Neuronal stem cell (in vitro differentiated cells): ENCODE results near the gene VDAC1. TPM values are rescaled to one million over a fixed set of nuclear protein-coding genes. Genes with fewer than 3 reads are reported as not detected.
A peak's percentile ranks its signal among the peaks of the same experiment; 100 is the strongest.

Source experiments
- DNase-seq: peaks from one replicate; pipeline ENCODE4 v3.0.0-alpha.2; 2013; ENCODE audit warnings: low spot score
- H2AFZ ChIP-seq: one replicate; pipeline ENCODE4 v1.6.1; 2013; ENCODE audit warnings: mild to moderate bottlenecking, low read length, inconsistent platforms
- H2AK5ac ChIP-seq: 2 replicates; pipeline ENCODE4 v1.6.1; 2013; ENCODE audit warnings: low read depth, mild to moderate bottlenecking, inconsistent platforms, low read length, moderate library complexity, mixed read lengths
- H2BK120ac ChIP-seq: 2 replicates; pipeline ENCODE4 v1.6.1; 2013; ENCODE audit warnings: low read depth, mild to moderate bottlenecking, inconsistent platforms, low read length, moderate library complexity, mixed read lengths
- H2BK12ac ChIP-seq: one replicate; pipeline ENCODE4 v1.6.1; 2013; ENCODE audit warnings: low read length, inconsistent platforms
- H2BK15ac ChIP-seq: 2 replicates; pipeline ENCODE4 v1.6.1; 2013; ENCODE audit warnings: mild to moderate bottlenecking, low read length, inconsistent platforms, mixed read lengths
- H2BK5ac ChIP-seq: one replicate; pipeline ENCODE4 v1.6.1; 2013; ENCODE audit warnings: inconsistent platforms, mild to moderate bottlenecking, low read length, moderate library complexity
- H3K14ac ChIP-seq: one replicate; pipeline ENCODE4 v1.6.1; 2013; ENCODE audit warnings: low read length, inconsistent platforms
- H3K18ac ChIP-seq: 2 replicates; pipeline ENCODE4 v1.6.1; 2013; ENCODE audit warnings: low read length, inconsistent platforms
- H3K23ac ChIP-seq: 2 replicates; pipeline ENCODE4 v1.6.1; 2013; ENCODE audit warnings: low read depth, mild to moderate bottlenecking, mixed read lengths, low read length, inconsistent platforms; ENCODE audit not compliant: poor library complexity
- H3K27ac ChIP-seq: replicated peaks from 3 replicates; pipeline ENCODE4 v1.5.1; 2013; ENCODE audit warnings: low read length, inconsistent platforms
- H3K27me3 ChIP-seq, 3 experiments: 2 replicates each; pipeline ENCODE4 v1.6.1; 2013; ENCODE audit warnings: low read length in 3 of 3, mild to moderate bottlenecking in 2 of 3, inconsistent platforms in 1 of 3, low read depth in 1 of 3, mixed read lengths in 1 of 3, moderate library complexity in 1 of 3; ENCODE audit not compliant: control insufficient read depth in 3 of 3, insufficient read depth in 3 of 3
- H3K36me3 ChIP-seq, 2 donors: replicated peaks in 1 of 2; 2 replicates each; pipeline ENCODE4 v1.6.1; 2013; ENCODE audit warnings: low read length in 2 of 2; ENCODE audit not compliant: control insufficient read depth in 2 of 2, insufficient read depth in 2 of 2
- H3K4ac ChIP-seq: 2 replicates; pipeline ENCODE4 v1.6.1; 2013; ENCODE audit warnings: inconsistent platforms, mild to moderate bottlenecking, low read length, moderate library complexity
- H3K4me1 ChIP-seq, 2 donors: 1 replicate in 1 of 2; 2 replicates in 1 of 2; pipeline ENCODE4 v1.6.1; 2013; ENCODE audit warnings: low read length in 2 of 2, low read depth in 1 of 2; ENCODE audit not compliant: control insufficient read depth in 2 of 2, insufficient read depth in 1 of 2
- H3K4me2 ChIP-seq: one replicate; pipeline ENCODE4 v1.6.1; 2013; ENCODE audit warnings: mild to moderate bottlenecking, low read length, inconsistent platforms; ENCODE audit not compliant: insufficient read depth, poor library complexity, severe bottlenecking
- H3K4me3 ChIP-seq, 2 donors: 2 replicates each; pipeline ENCODE4 v1.5.1; 2013; ENCODE audit warnings: low read length in 2 of 2, mild to moderate bottlenecking in 2 of 2, inconsistent platforms in 1 of 2, moderate library complexity in 1 of 2
- H3K79me1 ChIP-seq: one replicate; pipeline ENCODE4 v1.6.1; 2013; ENCODE audit warnings: low read depth, mild to moderate bottlenecking, inconsistent platforms, low read length, moderate library complexity
- H3K9ac ChIP-seq: one replicate; pipeline ENCODE4 v1.6.1; 2013; ENCODE audit warnings: mild to moderate bottlenecking, low read depth, low read length, inconsistent platforms; ENCODE audit not compliant: poor library complexity
- H3K9me3 ChIP-seq, 2 donors: replicated peaks in 1 of 2; 2 replicates each; pipeline versions ENCODE3 to v1.6.1; 2013; ENCODE audit warnings: low read length in 2 of 2, mild to moderate bottlenecking in 2 of 2, inconsistent platforms in 1 of 2, low read depth in 1 of 2, mixed read lengths in 1 of 2, moderate library complexity in 1 of 2; ENCODE audit not compliant: control insufficient read depth in 2 of 2, insufficient read depth in 1 of 2
- H4K8ac ChIP-seq: one replicate; pipeline ENCODE4 v1.6.1; 2013; ENCODE audit warnings: low read depth, mild to moderate bottlenecking, inconsistent platforms, low read length, moderate library complexity
- H4K91ac ChIP-seq: one replicate; pipeline ENCODE4 v1.6.1; 2013; ENCODE audit warnings: low read length, low read depth, mild to moderate bottlenecking, inconsistent platforms; ENCODE audit not compliant: poor library complexity
- WGBS, 2 donors: extraction: QIAGEN DNeasy Blood & Tissue Kit; methylation state at CpG; one replicate each; pipeline ENCODE4 v1.1.7; 2013; ENCODE audit warnings: missing lambda C conversion rate in 2 of 2, mixed read lengths in 1 of 2; ENCODE audit not compliant: insufficient read length in 2 of 2, insufficient replicate concordance in 1 of 2; ENCODE audit errors: extremely low coverage in 2 of 2; 5-methylcytosine and 5-hydroxymethylcytosine counted together
- polyA plus RNA-seq, 2 experiments: library from polyadenylated mRNA; stranded (reverse); fragments of 200-250 nt; gene quantifications; one replicate each; pipeline ENCODE4 v1.2.3, GENCODE V29; 2013

The VDAC1 gene
- 153 TPM for polyA plus RNA-seq (2013, experiment 1 of 2)
- 152 TPM for polyA plus RNA-seq (2013, experiment 2 of 2)

- no peak within 1 kb of the TSS for H4K91ac ChIP-seq
- no CpG with 5 or more reads among the region's 96 CpGs for WGBS, 2 donors
- peak within 1 kb of the TSS; percentile 98 for H2AFZ ChIP-seq
- peak; percentile 85 for DNase-seq
- H2BK15ac ChIP-seq: peak within 1 kb of the TSS; percentile 73
- H3K4me2 ChIP-seq: peak within 1 kb of the TSS; percentile 78
- peak within 1 kb of the TSS; percentile 99 for H3K23ac ChIP-seq
- no peak within 1 kb of the TSS for H3K4ac ChIP-seq
- H3K27me3 ChIP-seq: no peaks in the 10 kb centered on the region
- H2BK5ac ChIP-seq: peak within 1 kb of the TSS; percentile 76
- H3K4me1 ChIP-seq: peaks cover 17 to 23% of the 10 kb centered on the region in 2 donors
- peak within 1 kb of the TSS; percentile 79 for H2AK5ac ChIP-seq
- peaks cover 9% of the 10 kb centered on the region for H3K79me1 ChIP-seq
- H2BK120ac ChIP-seq: no peak within 1 kb of the TSS
- H3K27ac ChIP-seq: peak within 1 kb of the TSS; percentile 74
- H3K36me3 ChIP-seq: peaks cover 6 to 29% of the 10 kb centered on the region in 2 donors
- H3K9ac ChIP-seq: peak within 1 kb of the TSS; percentile 99
- H3K18ac ChIP-seq: peak within 1 kb of the TSS; percentile 98
- peak within 1 kb of the TSS; percentile 96 to 98 for H3K4me3 ChIP-seq
- H4K8ac ChIP-seq: no peak within 1 kb of the TSS
- peak within 1 kb of the TSS; percentile 87 for H3K14ac ChIP-seq
- no peak within 1 kb of the TSS for H2BK12ac ChIP-seq
- H3K9me3 ChIP-seq: no peaks in the 10 kb centered on the region
These were observed at the start of gene VDAC1 for GRCh38 chr5:134004626-134005416. Gene VDAC1 (minus strand): TSS chr5:134004975. CDS start chr5:133993012, 11,963 bp downstream.

- Histone ChIP-seq H3K4me3 (no peak overlapping the region), H2BK15ac (no peak overlapping the region), H3K4me2 (no peak overlapping the region), H2AK5ac (no peak overlapping the region), H4K91ac (no peak overlapping the region), H3K9me3 (no peaks in the 10 kb centered on the region), H3K14ac (no peak overlapping the region), H4K8ac (no peak overlapping the region), H3K9ac (no peak overlapping the region), H2BK12ac (no peak overlapping the region), H3K4me1 (peaks cover 2 to 8% of the 10 kb centered on the region in 2 donors), H2BK120ac (no peak overlapping the region), H3K79me1 (peaks cover 2% of the 10 kb centered on the region), H3K27ac (no peak overlapping the region), H3K23ac (no peak overlapping the region), H2AFZ (peak overlapping the region; percentile 12), H2BK5ac (no peak overlapping the region), H3K36me3 (no peaks in the 10 kb centered on the region), H3K18ac (no peak overlapping the region), H3K27me3 (peaks cover 0 to 10% (median 0%) of the 10 kb centered on the region in 3 experiments), H3K4ac (no peak overlapping the region)
- DNase-seq: no peak
- WGBS, 2 donors: no CpG with 5 or more reads among the region's 5 CpGs
These were observed 49.1 kb upstream of the VDAC1 start for GRCh38 chr5:134053840-134054338.

- Histone ChIP-seq H3K4me2 (no peak overlapping the region), H2BK5ac (no peak overlapping the region), H2BK12ac (no peak overlapping the region), H2AK5ac (no peak overlapping the region), H3K79me1 (peaks cover 2% of the 10 kb centered on the region), H3K9me3 (no peaks in the 10 kb centered on the region), H3K27me3 (peaks cover 0 to 10% (median 0%) of the 10 kb centered on the region in 3 experiments), H3K14ac (no peak overlapping the region), H3K4me3 (no peak overlapping the region), H3K18ac (peak overlapping the region; percentile 23), H3K4me1 (peaks cover 2 to 8% of the 10 kb centered on the region in 2 donors), H4K8ac (no peak overlapping the region), H4K91ac (no peak overlapping the region), H3K9ac (no peak overlapping the region), H3K4ac (no peak overlapping the region), H2AFZ (peak overlapping the region; percentile 12), H3K36me3 (no peaks in the 10 kb centered on the region), H3K27ac (no peak overlapping the region), H2BK15ac (no peak overlapping the region), H3K23ac (no peak overlapping the region), H2BK120ac (no peak overlapping the region)
- no peak for DNase-seq
- WGBS, 2 donors: no CpG with 5 or more reads among the region's 8 CpGs
These were observed 48.6 kb upstream of the VDAC1 start for GRCh38 chr5:134053314-134053839.

- H2AK5ac ChIP-seq: no peak overlapping the region
- no peaks in the 10 kb centered on the region for H3K36me3 ChIP-seq
- no peak overlapping the region for H3K9ac ChIP-seq
- H3K9me3 ChIP-seq: no peaks in the 10 kb centered on the region
- H3K23ac ChIP-seq: no peak overlapping the region
- H4K91ac ChIP-seq: no peak overlapping the region
- H4K8ac ChIP-seq: no peak overlapping the region
- no peak overlapping the region for H2BK5ac ChIP-seq
- peak overlapping the region; percentile 73 for H3K18ac ChIP-seq
- no peak overlapping the region for H3K4me2 ChIP-seq
- no peak overlapping the region for H3K4ac ChIP-seq
- DNase-seq: no peak
- no peak overlapping the region for H2BK120ac ChIP-seq
- no peak overlapping the region for H2BK12ac ChIP-seq
- peak overlapping the region; percentile 50 for H2BK15ac ChIP-seq
- H3K4me3 ChIP-seq: no peak overlapping the region
- H2AFZ ChIP-seq: no peak overlapping the region
- no peak overlapping the region for H3K14ac ChIP-seq
- H3K79me1 ChIP-seq: peaks cover 2% of the 10 kb centered on the region
- H3K4me1 ChIP-seq: peaks cover 10 to 13% of the 10 kb centered on the region in 2 donors
- no CpG with 5 or more reads among the region's 2 CpGs for WGBS, 2 donors
- H3K27me3 ChIP-seq: peaks cover 0 to 12% (median 0%) of the 10 kb centered on the region in 3 experiments
- no peak overlapping the region for H3K27ac ChIP-seq
These were observed 46.5 kb upstream of the VDAC1 start for GRCh38 chr5:134051305-134051704.
